VCaP (cell line): ENCODE measurements around the gene CCDC141.

ENCODE experiments used
- H3K27ac ChIP-seq: fragments of 450-650 bp; 2 replicates; pipeline ENCODE4 v1.5.1; 2017
- CTCF ChIP-seq: fragments of 450-650 bp; conservative IDR thresholded peaks from 2 replicates; pipeline ENCODE4 v1.5.1; 2017; ENCODE audit warnings: mild to moderate bottlenecking, moderate library complexity

Gene CCDC141

GRCh38 chr2:178917555-178917954 lies 132.4 kb downstream of the CCDC141 start:
- no peak for TF ChIP-seq CTCF
- H3K27ac ChIP-seq, result no peak overlapping the region

- no peak for TF ChIP-seq CTCF
- H3K27ac ChIP-seq, result no peak overlapping the region
Observed at GRCh38 chr2:178915423-178916173, 134.3 kb downstream of the CCDC141 start.

GRCh38 chr2:178914259-178914849 lies 135.6 kb downstream of the CCDC141 start:
- no peak overlapping the region for H3K27ac ChIP-seq
- TF ChIP-seq CTCF, result peak; percentile 87

- no peak overlapping the region for H3K27ac ChIP-seq
- TF ChIP-seq CTCF, result no peak
Observed at GRCh38 chr2:178913049-178913441, 136.9 kb downstream of the CCDC141 start.

GRCh38 chr2:178912416-178913048 lies 137.4 kb downstream of the CCDC141 start:
- no peak for TF ChIP-seq CTCF
- H3K27ac ChIP-seq, result no peak overlapping the region

GRCh38 chr2:178911039-178911438 lies 138.9 kb downstream of the CCDC141 start:
- H3K27ac ChIP-seq, result peak overlapping the region; percentile 79
- TF ChIP-seq CTCF, result no peak

GRCh38 chr2:178910005-178910404 lies 139.9 kb downstream of the CCDC141 start:
- H3K27ac ChIP-seq, result peak overlapping the region; percentile 79
- no peak for TF ChIP-seq CTCF
